DOHH2 (cell line): ENCODE results near the gene KCTD6.

Source experiments
- EZH2phosphoT487 ChIP-seq: fragments of 200-600 bp; sonication (generic); IDR thresholded peaks from 2 replicates; pipeline ENCODE4 v1.6.1; 2017; ENCODE audit warnings: borderline replicate concordance, mild to moderate bottlenecking, antibody characterized with exemption, low read length, moderate library complexity, mixed read lengths
- TF ChIP-seq, protein P1 (sequence below): fragments of 200-600 bp; sonication (generic); IDR thresholded peaks from one replicate; pipeline ENCODE4 v1.5.1; 2014; ENCODE audit warnings: antibody characterized with exemption, mild to moderate bottlenecking, low read depth, low read length; ENCODE audit not compliant: poor library complexity, severe bottlenecking

DNA sequence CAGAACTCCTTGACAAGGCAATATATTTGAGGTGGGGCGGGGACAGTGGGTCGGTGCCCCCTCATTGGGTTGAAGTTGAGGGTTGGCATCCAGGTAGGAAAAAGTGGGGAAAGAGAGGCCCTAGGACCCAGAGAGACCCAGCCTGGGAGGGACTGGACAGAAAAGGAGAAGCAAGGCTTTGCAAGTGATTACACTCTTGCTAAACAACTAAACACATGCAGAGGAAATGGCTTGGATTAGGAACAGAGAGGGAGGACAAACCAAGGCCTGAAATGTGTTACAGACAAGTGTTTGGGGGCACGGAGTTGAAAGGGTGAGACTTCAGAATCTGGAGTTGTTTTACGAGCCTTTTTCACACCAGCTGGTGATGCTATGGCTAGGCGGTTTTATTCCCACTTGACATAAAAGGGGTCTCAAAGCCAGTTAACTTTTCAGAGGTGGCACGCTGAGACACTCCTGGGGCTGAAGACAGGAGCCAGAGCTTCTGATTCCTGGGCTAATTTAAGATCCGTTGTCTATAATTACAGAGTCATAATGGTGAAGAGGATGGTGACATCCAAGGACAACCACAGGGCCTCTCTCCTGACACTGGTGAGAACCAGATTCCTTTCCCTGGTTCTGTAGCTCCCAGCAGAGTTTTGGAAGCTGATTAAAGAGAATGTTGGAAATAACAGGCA is 7.7 kb upstream of the KCTD6 start:
- TF ChIP-seq, protein P1, sequence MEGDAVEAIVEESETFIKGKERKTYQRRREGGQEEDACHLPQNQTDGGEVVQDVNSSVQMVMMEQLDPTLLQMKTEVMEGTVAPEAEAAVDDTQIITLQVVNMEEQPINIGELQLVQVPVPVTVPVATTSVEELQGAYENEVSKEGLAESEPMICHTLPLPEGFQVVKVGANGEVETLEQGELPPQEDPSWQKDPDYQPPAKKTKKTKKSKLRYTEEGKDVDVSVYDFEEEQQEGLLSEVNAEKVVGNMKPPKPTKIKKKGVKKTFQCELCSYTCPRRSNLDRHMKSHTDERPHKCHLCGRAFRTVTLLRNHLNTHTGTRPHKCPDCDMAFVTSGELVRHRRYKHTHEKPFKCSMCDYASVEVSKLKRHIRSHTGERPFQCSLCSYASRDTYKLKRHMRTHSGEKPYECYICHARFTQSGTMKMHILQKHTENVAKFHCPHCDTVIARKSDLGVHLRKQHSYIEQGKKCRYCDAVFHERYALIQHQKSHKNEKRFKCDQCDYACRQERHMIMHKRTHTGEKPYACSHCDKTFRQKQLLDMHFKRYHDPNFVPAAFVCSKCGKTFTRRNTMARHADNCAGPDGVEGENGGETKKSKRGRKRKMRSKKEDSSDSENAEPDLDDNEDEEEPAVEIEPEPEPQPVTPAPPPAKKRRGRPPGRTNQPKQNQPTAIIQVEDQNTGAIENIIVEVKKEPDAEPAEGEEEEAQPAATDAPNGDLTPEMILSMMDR, result no peak
- no peak for TF ChIP-seq EZH2phosphoT487
